ENCODE measurements around the gene KLF4. TPM values are rescaled to one million over a fixed set of nuclear protein-coding genes. Genes with fewer than 3 reads are reported as not detected.
"Not testable (repeated sequence)": the region's sequence is repeated elsewhere in the genome, so short reads cannot be mapped to it uniquely, and the experiment has no call there.

KLF4 gene
- total RNA-seq, 1 experiment from 2014 or later, result 1.9 TPM

DNA sequence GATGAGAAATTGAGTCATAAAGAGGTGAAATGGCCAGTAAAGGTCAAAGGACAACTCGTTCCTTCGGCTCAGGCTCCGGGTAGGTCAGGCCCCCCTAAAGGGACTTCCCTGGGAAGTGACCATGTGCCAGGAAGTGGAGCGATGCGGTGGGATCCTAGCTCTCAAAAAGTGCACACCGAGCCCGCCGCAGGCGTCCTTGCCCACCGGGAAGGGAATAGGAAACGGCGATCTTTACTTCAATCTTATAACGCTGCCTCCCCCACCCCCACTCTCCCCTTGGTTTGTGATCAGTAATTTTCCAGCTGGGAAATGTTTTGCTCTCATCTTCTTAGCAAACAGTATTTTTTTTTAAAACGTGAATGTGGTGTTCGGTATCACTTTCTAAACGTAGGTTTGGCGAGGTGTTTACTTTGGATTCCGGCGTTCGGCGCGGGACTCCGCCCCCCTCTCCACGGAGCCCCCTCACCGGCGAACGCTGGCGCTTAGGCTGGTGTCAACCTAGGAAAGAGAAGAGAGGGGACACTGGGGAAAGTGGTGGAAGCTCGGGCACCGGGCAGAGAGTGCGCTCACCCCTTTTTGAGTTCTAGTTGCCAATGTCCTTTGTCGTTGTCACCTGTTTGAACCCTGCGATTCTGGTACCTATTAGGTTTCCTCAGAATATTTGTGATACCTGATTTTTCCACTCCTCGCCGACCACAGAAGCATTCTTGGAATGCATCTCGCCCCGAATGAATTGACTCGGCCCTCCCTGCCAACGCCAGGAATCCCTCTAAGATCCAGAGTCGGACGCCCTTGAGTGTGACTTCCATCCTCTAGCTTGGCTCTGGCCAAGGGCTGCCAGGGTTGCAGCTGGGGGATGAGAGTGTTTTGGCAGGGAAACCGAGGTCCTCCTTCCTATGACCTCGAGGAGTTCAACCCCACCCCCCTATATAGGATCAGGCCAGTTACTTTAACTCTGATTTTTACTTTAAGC lies 1.8 kb upstream of the KLF4 start:
- Histone ChIP-seq H3K27me3 (no peaks in the 10 kb centered on the region), H3K9me3 (no peaks in the 10 kb centered on the region), H3K36me3 (peaks cover 6% of the 10 kb centered on the region; the same call in 1 of the 2 replicates), H3K4me3 (no peak overlapping the region)
- no peak for DNase-seq

- not testable (repeated sequence) for H3K9me3 ChIP-seq, DNase-seq, H3K27me3 ChIP-seq, H3K36me3 ChIP-seq
- peak overlapping the region; percentile 63 for H3K4me3 ChIP-seq
Observed at GRCh38 chr9:107490606-107490970, 1.0 kb upstream of the KLF4 start.

DNA sequence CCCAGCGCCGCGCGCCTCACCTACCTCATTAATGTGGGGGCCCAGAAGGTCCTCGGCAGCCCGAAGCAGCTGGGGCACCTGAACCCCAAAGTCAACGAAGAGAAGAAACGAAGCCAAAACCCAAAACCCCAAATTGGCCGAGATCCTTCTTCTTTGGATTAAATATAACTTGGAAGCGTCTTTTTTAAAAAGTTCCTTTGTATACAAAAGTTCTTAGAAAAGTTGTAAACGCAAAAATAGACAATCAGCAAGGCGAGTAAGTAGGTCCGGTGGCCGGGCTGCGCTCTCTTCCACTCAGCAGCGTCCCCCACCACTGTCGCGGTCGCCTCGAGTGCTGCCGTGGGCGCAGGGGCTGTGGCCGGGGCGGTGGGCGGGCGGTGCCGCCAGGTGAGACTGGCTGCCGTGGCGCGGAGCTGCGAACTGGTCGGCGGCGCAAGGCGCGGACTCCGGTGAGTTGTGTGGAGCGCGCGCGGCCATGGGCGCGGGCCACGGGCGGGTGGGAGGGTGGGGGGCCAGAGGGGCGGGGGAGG lies 360 bp downstream of the KLF4 start:
- no peaks in the 10 kb centered on the region for H3K9me3 ChIP-seq
- H3K27me3 ChIP-seq, result no peaks in the 10 kb centered on the region
- H3K4me3 ChIP-seq, result peak overlapping the region; percentile 63
- no peak for DNase-seq
- H3K36me3 ChIP-seq, result peaks cover 14% of the 10 kb centered on the region

- H3K27me3 ChIP-seq, result no peaks in the 10 kb centered on the region
- DNase-seq, result peak; percentile 44
- H3K9me3 ChIP-seq, result no peaks in the 10 kb centered on the region
- H3K36me3 ChIP-seq, result peaks cover 14% of the 10 kb centered on the region
- peak overlapping the region; percentile 63 for H3K4me3 ChIP-seq
Observed at GRCh38 chr9:107488375-107489143, 1.0 kb downstream of the KLF4 start.

DNA sequence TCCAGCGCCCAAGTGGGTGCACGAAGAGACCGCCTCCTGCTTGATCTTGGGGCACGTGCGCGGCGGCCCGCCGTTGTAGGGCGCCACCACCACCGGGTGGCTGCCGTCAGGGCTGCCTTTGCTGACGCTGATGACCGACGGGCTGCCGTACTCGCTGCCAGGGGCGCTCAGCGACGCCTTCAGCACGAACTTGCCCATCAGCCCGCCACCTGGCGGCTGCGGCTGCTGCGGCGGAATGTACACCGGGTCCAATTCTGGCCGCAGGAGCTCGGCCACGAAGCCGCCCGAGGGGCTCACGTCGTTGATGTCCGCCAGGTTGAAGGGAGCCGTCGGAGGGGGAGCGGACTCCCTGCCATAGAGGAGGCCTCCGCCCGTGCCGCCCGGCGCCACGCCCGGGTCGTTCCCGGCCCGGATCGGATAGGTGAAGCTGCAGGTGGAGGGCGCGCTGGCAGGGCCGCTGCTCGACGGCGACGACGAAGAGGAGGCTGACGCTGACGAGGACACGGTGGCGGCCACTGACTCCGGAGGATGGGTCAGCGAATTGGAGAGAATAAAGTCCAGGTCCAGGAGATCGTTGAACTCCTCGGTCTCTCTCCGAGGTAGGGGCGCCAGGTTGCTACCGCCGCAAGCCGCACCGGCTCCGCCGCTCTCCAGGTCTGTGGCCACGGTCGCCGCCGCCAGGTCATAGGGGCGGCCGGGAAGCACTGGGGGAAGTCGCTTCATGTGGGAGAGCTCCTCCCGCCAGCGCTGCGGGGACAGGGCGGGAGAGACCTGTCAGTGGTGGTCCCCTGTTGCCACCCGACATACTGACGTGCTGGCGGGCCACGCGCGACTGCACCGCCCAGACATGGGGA lies 1.8 kb downstream of the KLF4 start:
- Histone ChIP-seq H3K36me3 (peaks cover 14% of the 10 kb centered on the region), H3K9me3 (no peaks in the 10 kb centered on the region), H3K27me3 (no peaks in the 10 kb centered on the region), H3K4me3 (peak overlapping the region; percentile 63)
- DNase-seq, result no peak

GRCh38 chr9:107486674-107487520 lies 2.7 kb downstream of the KLF4 start:
- H3K36me3 ChIP-seq, result peaks cover 14% of the 10 kb centered on the region
- H3K9me3 ChIP-seq, result no peaks in the 10 kb centered on the region
- no peak for DNase-seq
- H3K27me3 ChIP-seq, result no peaks in the 10 kb centered on the region
- H3K4me3 ChIP-seq, result no peak overlapping the region

DNA sequence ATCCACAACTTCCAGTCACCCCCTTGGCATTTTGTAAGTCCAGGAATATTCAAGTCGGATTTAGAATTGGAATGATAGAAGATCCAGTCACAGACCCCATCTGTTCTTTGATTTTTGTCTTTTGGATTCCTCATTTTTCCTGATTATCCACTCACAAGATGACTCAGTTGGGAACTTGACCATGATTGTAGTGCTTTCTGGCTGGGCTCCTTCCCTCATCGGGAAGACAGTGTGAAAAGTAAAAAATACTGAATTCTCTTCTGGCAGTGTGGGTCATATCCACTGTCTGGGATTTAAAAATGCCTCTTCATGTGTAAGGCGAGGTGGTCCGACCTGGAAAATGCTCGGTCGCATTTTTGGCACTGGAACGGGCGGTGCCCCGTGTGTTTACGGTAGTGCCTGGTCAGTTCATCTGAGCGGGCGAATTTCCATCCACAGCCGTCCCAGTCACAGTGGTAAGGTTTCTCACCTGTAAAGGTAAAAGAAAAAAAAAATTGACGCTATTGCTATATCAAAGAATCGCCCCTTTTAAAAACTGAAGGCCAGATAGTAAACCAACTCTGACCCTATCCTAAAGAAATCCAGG lies 4.0 kb downstream of the KLF4 start:
- no peaks in the 10 kb centered on the region for H3K27me3 ChIP-seq
- H3K9me3 ChIP-seq, result no peaks in the 10 kb centered on the region
- no peak for DNase-seq
- peaks cover 14% of the 10 kb centered on the region for H3K36me3 ChIP-seq
- H3K4me3 ChIP-seq, result no peak overlapping the region

DNA sequence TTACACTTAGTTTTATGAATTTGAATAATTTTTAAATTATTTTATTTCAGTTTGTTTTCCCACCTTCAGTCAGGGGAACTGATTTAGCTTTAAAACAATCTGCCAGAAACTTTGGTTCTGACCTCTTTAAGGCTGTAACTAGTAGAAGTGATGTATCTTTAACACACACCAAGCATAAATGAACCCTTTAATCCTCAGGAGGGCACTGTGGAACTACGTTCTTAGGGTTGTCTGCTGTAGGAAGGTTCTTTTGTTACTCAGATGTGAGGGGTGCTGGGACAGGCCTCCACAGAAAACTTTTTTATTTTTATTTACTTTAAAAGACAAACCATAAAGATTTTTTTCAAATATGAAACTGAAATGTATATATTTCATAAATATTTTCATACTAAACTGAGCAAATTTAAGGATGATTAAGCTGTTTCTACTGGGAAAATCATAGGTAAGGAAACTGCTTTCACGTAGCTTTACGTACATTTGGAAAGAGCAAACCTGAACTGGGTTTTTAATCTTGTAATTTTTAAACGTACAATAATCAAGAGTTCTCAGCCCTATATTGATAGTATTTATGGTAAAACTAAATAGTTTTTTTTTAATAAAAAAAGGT lies 5.3 kb downstream of the KLF4 start:
- Histone ChIP-seq H3K4me3 (no peak overlapping the region), H3K9me3 (no peaks in the 10 kb centered on the region), H3K27me3 (no peaks in the 10 kb centered on the region), H3K36me3 (peaks cover 14% of the 10 kb centered on the region)
- no peak for DNase-seq

GRCh38 chr9:107483666-107484065 lies 5.9 kb downstream of the KLF4 start:
- H3K9me3 ChIP-seq, result no peaks in the 10 kb centered on the region
- H3K4me3 ChIP-seq, result no peak overlapping the region
- H3K36me3 ChIP-seq, result peaks cover 14% of the 10 kb centered on the region
- no peaks in the 10 kb centered on the region for H3K27me3 ChIP-seq
- no peak for DNase-seq

- Histone ChIP-seq H3K4me3 (peak overlapping the region; percentile 1; the same call in 1 of the 2 replicates), H3K9me3 (no peaks in the 10 kb centered on the region), H3K27me3 (no peaks in the 10 kb centered on the region), H3K36me3 (peaks cover 8% of the 10 kb centered on the region)
- DNase-seq, result no peak
Observed at GRCh38 chr9:107481035-107481434, 8.5 kb downstream of the KLF4 start.

GRCh38 chr9:107480386-107480789 lies 9.2 kb downstream of the KLF4 start:
- H3K4me3 ChIP-seq, result peak overlapping the region; percentile 1; the same call in 1 of the 2 replicates
- H3K27me3 ChIP-seq, result no peaks in the 10 kb centered on the region
- DNase-seq, result no peak

GRCh38 chr9:107478805-107479204 lies 10.8 kb downstream of the KLF4 start:
- Histone ChIP-seq H3K9me3 (no peaks in the 10 kb centered on the region), H3K4me3 (no peak overlapping the region), H3K36me3 (no peaks in the 10 kb centered on the region), H3K27me3 (no peaks in the 10 kb centered on the region)
- no peak for DNase-seq

More at GRCh38 chr9:107480386-107480789, 9.2 kb downstream of the KLF4 start:
- Histone ChIP-seq H3K36me3 (peaks cover 2% of the 10 kb centered on the region; the same call in 1 of the 2 replicates), H3K9me3 (no peaks in the 10 kb centered on the region)

GRCh38 chr9:107474124-107474523 lies 15.4 kb downstream of the KLF4 start:
- H3K36me3 ChIP-seq, result no peaks in the 10 kb centered on the region
- H3K27me3 ChIP-seq, result no peaks in the 10 kb centered on the region
- H3K9me3 ChIP-seq, result no peaks in the 10 kb centered on the region
- DNase-seq, result no peak
- H3K4me3 ChIP-seq, result no peak overlapping the region

- H3K9me3 ChIP-seq, result no peaks in the 10 kb centered on the region
- no peaks in the 10 kb centered on the region for H3K36me3 ChIP-seq
- no peaks in the 10 kb centered on the region for H3K27me3 ChIP-seq
- H3K4me3 ChIP-seq, result no peak overlapping the region
- no peak for DNase-seq
Observed at GRCh38 chr9:107472581-107473340, 16.8 kb downstream of the KLF4 start.
